ENCODE results near the gene EIF5A. TPM values are rescaled to one million over a fixed set of nuclear protein-coding genes. Genes with fewer than 3 reads are reported as not detected.
A peak's percentile ranks its signal among the peaks of the same experiment; 100 is the strongest.

Gene EIF5A
- total and polyA plus RNA-seq, 2 experiments from 2014 or later, result 319 to 988 TPM

- Histone ChIP-seq H3K27me3 (peaks cover 4% of the 10 kb centered on the region), H3K36me3 (no peaks in the 10 kb centered on the region), H3K9me3 (ENCODE audit: low read depth) (no peaks in the 10 kb centered on the region), H3K4me1 (ENCODE audit: low read depth) (peaks cover 41% of the 10 kb centered on the region), H3K27ac (peak overlapping the region; percentile 5), H3K4me3 (peak overlapping the region; percentile 38)
- DNase-seq (ENCODE audit: low read depth in 1 of 2, low spot score in 1 of 2), result peak in 1 of 2 donors; percentile 52
- no peak for TF ChIP-seq CTCF (IDR thresholded peaks at IDR 0.05; ENCODE audit: low read depth, low read length)
These were observed 13.4 kb upstream of the EIF5A start for GRCh38 chr17:7293816-7294613.

- Histone ChIP-seq H3K4me3 (peak within 1 kb of the TSS; percentile 38), H3K27ac (peak within 1 kb of the TSS; percentile 5), H3K9me3 (ENCODE audit: low read depth) (no peaks in the 10 kb centered on the region), H3K36me3 (no peaks in the 10 kb centered on the region), H3K27me3 (peaks cover 4% of the 10 kb centered on the region), H3K4me1 (ENCODE audit: low read depth) (peaks cover 41% of the 10 kb centered on the region)
- DNase-seq (ENCODE audit: low read depth in 1 of 2, low spot score in 1 of 2), result peak; percentile 25 to 96
- no peak for TF ChIP-seq CTCF (IDR thresholded peaks at IDR 0.05; ENCODE audit: low read depth, low read length)
These were observed 12.7 kb upstream of the EIF5A start, which contains the start of gene YBX2 for GRCh38 chr17:7294614-7295153. TSS of gene YBX2 (minus strand) at chr17:7294639. CDS start at chr17:7294500, 139 bp downstream.

GRCh38 chr17:7295230-7296180, 11.9 kb upstream of the EIF5A start:
- Histone ChIP-seq H3K4me3 (peak overlapping the region; percentile 14), H3K9me3 (ENCODE audit: low read depth) (no peaks in the 10 kb centered on the region), H3K27me3 (peaks cover 4% of the 10 kb centered on the region), H3K36me3 (no peaks in the 10 kb centered on the region), H3K4me1 (ENCODE audit: low read depth) (peaks cover 41% of the 10 kb centered on the region), H3K27ac (no peak overlapping the region)
- no peak for DNase-seq (ENCODE audit: low read depth in 1 of 2, low spot score in 1 of 2)
- TF ChIP-seq CTCF (IDR thresholded peaks at IDR 0.05; ENCODE audit: low read depth, low read length), result no peak

- peaks cover 33% of the 10 kb centered on the region for H3K4me1 ChIP-seq (ENCODE audit: low read depth)
- H3K27me3 ChIP-seq, result peaks cover 4% of the 10 kb centered on the region
- H3K9me3 ChIP-seq (ENCODE audit: low read depth), result no peaks in the 10 kb centered on the region
- no peak overlapping the region for H3K27ac ChIP-seq
- TF ChIP-seq CTCF (IDR thresholded peaks at IDR 0.05; ENCODE audit: low read depth, low read length), result peak; percentile 92
- DNase-seq (ENCODE audit: low read depth in 1 of 2, low spot score in 1 of 2), result peak; percentile 87 to 92
- no peak overlapping the region for H3K4me3 ChIP-seq
- no peaks in the 10 kb centered on the region for H3K36me3 ChIP-seq
These were observed 11.1 kb upstream of the EIF5A start for GRCh38 chr17:7296189-7296861.

- Histone ChIP-seq H3K27me3 (no peaks in the 10 kb centered on the region), H3K36me3 (no peaks in the 10 kb centered on the region), H3K9me3 (ENCODE audit: low read depth) (no peaks in the 10 kb centered on the region), H3K27ac (no peak overlapping the region), H3K4me3 (no peak overlapping the region), H3K4me1 (ENCODE audit: low read depth) (peaks cover 3% of the 10 kb centered on the region)
- TF ChIP-seq CTCF (IDR thresholded peaks at IDR 0.05; ENCODE audit: low read depth, low read length), result no peak
- DNase-seq (ENCODE audit: low read depth in 1 of 2, low spot score in 1 of 2), result no peak
These were observed 3.2 kb upstream of the EIF5A start for GRCh38 chr17:7304179-7304578.

All from cardiac muscle cell (in vitro differentiated cells and primary cell).